OCI-LY7 (cell line): ENCODE measurements around the gene COBL. TPM values are rescaled to one million over a fixed set of nuclear protein-coding genes. Genes with fewer than 3 reads are reported as not detected.

ENCODE experiments used
- BruUV-seq: library from RNA; stranded (reverse); fragments of 400-500 nt; replicated peaks from 2 replicates; lab custom pipeline; 2021; lab: Mats Ljungman, UMichigan
- CTCF ChIA-PET: fragments of 300-600 bp; sonication (Branson Sonifier 250); formaldehyde crosslinking; loops from one replicate; lab custom pipeline; 2022; ENCODE audit warnings: antibody characterized with exemption; ENCODE audit not compliant: unreplicated experiment; lab: Charles Lee
- POLR2A ChIA-PET: fragments of 300-600 bp; sonication (Branson Sonifier 250); formaldehyde crosslinking; loops from one replicate; lab custom pipeline; 2022; ENCODE audit warnings: antibody characterized with exemption; lab: Charles Lee
- DNase-seq: peaks from one replicate; pipeline ENCODE4 v3.0.0-alpha.2; 2015; ENCODE audit warnings: low spot score
- H2AFZ ChIP-seq: fragments of 200-600 bp; sonication (generic), shearing (Covaris generic); 2 replicates; pipeline ENCODE4 v1.6.1; 2014; ENCODE audit warnings: mild to moderate bottlenecking, antibody characterized with exemption, low read length, moderate library complexity
- H3K27ac ChIP-seq: fragments of 200-600 bp; sonication (generic); 2 replicates; pipeline ENCODE4 v1.5.1; 2014; ENCODE audit warnings: mixed run types, low read depth, mild to moderate bottlenecking, moderate library complexity, low read length, inconsistent platforms; ENCODE audit not compliant: poor library complexity, severe bottlenecking
- H3K36me3 ChIP-seq: fragments of 200-600 bp; sonication (generic); 2 replicates; pipeline ENCODE4 v1.6.1; 2014; ENCODE audit warnings: mild to moderate bottlenecking, antibody characterized with exemption, low read length, moderate library complexity, mixed read lengths; ENCODE audit not compliant: insufficient read depth
- H3K4me1 ChIP-seq: fragments of 200-600 bp; sonication (generic); 2 replicates; pipeline ENCODE4 v1.5.1; 2014; ENCODE audit warnings: mild to moderate bottlenecking, low read length; ENCODE audit not compliant: insufficient read depth, poor library complexity, severe bottlenecking
- H3K4me2 ChIP-seq: fragments of 200-600 bp; sonication (generic); 2 replicates; pipeline ENCODE4 v1.6.1; 2014; ENCODE audit warnings: mild to moderate bottlenecking, low read length
- H3K4me3 ChIP-seq: fragments of 200-600 bp; sonication (generic); 2 replicates; pipeline ENCODE4 v1.5.1; 2014; ENCODE audit warnings: mild to moderate bottlenecking, low read depth, low read length; ENCODE audit not compliant: poor library complexity, severe bottlenecking
- H3K79me2 ChIP-seq: fragments of 200-600 bp; sonication (generic); 2 replicates; pipeline ENCODE4 v1.6.1; 2016; ENCODE audit warnings: low read depth, mild to moderate bottlenecking, low read length, moderate library complexity, mixed read lengths; ENCODE audit not compliant: insufficient read depth
- H3K9me2 ChIP-seq: fragments of 200-600 bp; sonication (generic); 2 replicates; pipeline ENCODE4 v1.6.1; 2016; ENCODE audit warnings: mild to moderate bottlenecking, low read length, mixed read lengths; ENCODE audit not compliant: insufficient read depth
- H3K9me3 ChIP-seq: fragments of 200-600 bp; sonication (generic); 2 replicates; pipeline ENCODE4 v1.6.1; 2014; ENCODE audit warnings: mild to moderate bottlenecking, mixed run types, low read length, mixed read lengths
- H4K20me1 ChIP-seq: fragments of 200-600 bp; sonication (generic); 2 replicates; pipeline ENCODE4 v1.6.1; 2014; ENCODE audit warnings: mild to moderate bottlenecking, antibody characterized with exemption, low read length, moderate library complexity, mixed read lengths; ENCODE audit not compliant: insufficient read depth
- EZH2phosphoT487 ChIP-seq: fragments of 200-600 bp; sonication (generic); IDR thresholded peaks from 2 replicates; pipeline ENCODE4 v1.6.1; 2018; ENCODE audit warnings: low read depth, borderline replicate concordance, mild to moderate bottlenecking, mixed run types, antibody characterized with exemption, low read length, moderate library complexity, mixed read lengths
- intact Hi-C: fragments of 100-400 bp; cut with micrococcal nuclease; formaldehyde crosslinking; loops from one replicate; pipeline ENCODE4 v1.10.0; 2022; ENCODE audit not compliant: unreplicated experiment
- total RNA-seq, 2 experiments: library from RNA; depleted of rRNA in 1 of 2; stranded (reverse); fragments of >200 nt in 1 of 2; shearing (Covaris generic) in 1 of 2; gene quantifications; 2 replicates each; pipeline ENCODE4 v1.2.3, GENCODE V29; 2014 to 2022
- TF ChIP-seq, protein P1 (sequence below): fragments of 200-600 bp; sonication (generic); conservative IDR thresholded peaks from 2 replicates; pipeline ENCODE4 v1.5.1; 2014; ENCODE audit warnings: mild to moderate bottlenecking, antibody characterized with exemption, low read length, moderate library complexity, mixed read lengths

Gene COBL
- total RNA-seq, 2 experiments from 2014 or later, result not detected

DNA sequence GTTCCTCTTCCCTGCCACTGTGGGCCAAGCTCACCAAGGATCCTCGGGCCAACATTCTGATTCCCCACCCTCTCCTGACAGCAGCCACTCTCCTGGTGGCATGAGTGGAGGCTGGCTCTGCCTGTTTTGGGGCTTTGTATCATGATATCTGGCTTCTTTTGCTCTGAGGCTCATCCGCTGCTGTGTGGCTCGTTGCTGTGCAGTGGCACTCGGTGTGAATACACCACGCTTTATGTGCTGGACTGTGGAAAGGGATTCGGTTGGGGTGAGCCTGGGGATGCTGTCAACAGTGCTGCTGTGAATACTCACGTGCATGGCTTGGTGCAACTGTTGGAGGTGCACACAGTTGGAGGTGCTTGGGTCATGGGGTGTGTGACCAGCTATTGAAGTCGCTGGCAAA, 208.5 kb downstream of the COBL start:
- H2AFZ ChIP-seq, result no peak overlapping the region
- POLR2A ChIA-PET, result interaction anchor here (0.5 kb wide), 1 partner anchor 886 kb away, joined by 3 read pairs; no protein-coding TSS in a partner anchor
- no peak overlapping the region for H3K4me2 ChIP-seq

DNA sequence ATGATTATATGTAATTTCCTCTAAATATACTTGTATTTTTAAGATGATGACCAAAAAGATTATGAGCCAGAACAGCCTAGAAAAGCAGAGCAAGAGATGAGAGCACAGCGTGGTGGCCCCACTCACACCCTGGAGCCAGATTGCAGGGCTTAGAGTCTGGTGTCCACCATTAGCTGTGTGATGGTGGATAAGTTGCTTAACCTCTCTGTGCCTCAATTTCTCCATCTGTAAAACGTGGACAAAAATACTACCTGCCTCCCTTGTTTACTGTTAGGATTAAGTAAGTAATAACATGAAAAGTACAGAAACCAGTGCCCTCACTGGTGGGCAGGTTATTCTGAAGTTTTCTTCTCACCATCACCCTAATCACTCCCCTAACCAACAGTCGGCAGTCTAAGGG, 212.3 kb downstream of the COBL start:
- Histone ChIP-seq H3K9me2 (no peaks in the 10 kb centered on the region), H3K36me3 (no peaks in the 10 kb centered on the region), H3K4me1 (no peaks in the 10 kb centered on the region), H2AFZ (no peak overlapping the region), H3K79me2 (no peaks in the 10 kb centered on the region), H3K27ac (no peak overlapping the region), H3K9me3 (no peaks in the 10 kb centered on the region), H4K20me1 (no peaks in the 10 kb centered on the region), H3K4me2 (no peak overlapping the region), H3K4me3 (no peak overlapping the region)
- intact Hi-C loops, result no loop called here
- no peak for DNase-seq
- ChIA-PET POLR2A (interaction anchor here (0.6 kb wide), 1 partner anchor 273 kb away, joined by 3 read pairs; no protein-coding TSS in a partner anchor), CTCF (no interaction called here)
- no peak for TF ChIP-seq EZH2phosphoT487
- TF ChIP-seq, protein P1, sequence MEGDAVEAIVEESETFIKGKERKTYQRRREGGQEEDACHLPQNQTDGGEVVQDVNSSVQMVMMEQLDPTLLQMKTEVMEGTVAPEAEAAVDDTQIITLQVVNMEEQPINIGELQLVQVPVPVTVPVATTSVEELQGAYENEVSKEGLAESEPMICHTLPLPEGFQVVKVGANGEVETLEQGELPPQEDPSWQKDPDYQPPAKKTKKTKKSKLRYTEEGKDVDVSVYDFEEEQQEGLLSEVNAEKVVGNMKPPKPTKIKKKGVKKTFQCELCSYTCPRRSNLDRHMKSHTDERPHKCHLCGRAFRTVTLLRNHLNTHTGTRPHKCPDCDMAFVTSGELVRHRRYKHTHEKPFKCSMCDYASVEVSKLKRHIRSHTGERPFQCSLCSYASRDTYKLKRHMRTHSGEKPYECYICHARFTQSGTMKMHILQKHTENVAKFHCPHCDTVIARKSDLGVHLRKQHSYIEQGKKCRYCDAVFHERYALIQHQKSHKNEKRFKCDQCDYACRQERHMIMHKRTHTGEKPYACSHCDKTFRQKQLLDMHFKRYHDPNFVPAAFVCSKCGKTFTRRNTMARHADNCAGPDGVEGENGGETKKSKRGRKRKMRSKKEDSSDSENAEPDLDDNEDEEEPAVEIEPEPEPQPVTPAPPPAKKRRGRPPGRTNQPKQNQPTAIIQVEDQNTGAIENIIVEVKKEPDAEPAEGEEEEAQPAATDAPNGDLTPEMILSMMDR, result no peak
- no TSS peak for BruUV-seq

More for the DNA sequence above, 208.5 kb downstream of the COBL start:
- H3K79me2 ChIP-seq, result no peaks in the 10 kb centered on the region
- TF ChIP-seq EZH2phosphoT487, result no peak
- TF ChIP-seq, protein P1, result no peak
- CTCF ChIA-PET, result no interaction called here
- H3K4me1 ChIP-seq, result no peaks in the 10 kb centered on the region
- no peak overlapping the region for H3K27ac ChIP-seq
- H3K4me3 ChIP-seq, result no peak overlapping the region
- intact Hi-C loops, result no loop called here
- H3K36me3 ChIP-seq, result no peaks in the 10 kb centered on the region
- no peaks in the 10 kb centered on the region for H3K9me3 ChIP-seq
- no peaks in the 10 kb centered on the region for H4K20me1 ChIP-seq
- no peak for DNase-seq
- H3K9me2 ChIP-seq, result no peaks in the 10 kb centered on the region
- BruUV-seq, result no TSS peak

DNA sequence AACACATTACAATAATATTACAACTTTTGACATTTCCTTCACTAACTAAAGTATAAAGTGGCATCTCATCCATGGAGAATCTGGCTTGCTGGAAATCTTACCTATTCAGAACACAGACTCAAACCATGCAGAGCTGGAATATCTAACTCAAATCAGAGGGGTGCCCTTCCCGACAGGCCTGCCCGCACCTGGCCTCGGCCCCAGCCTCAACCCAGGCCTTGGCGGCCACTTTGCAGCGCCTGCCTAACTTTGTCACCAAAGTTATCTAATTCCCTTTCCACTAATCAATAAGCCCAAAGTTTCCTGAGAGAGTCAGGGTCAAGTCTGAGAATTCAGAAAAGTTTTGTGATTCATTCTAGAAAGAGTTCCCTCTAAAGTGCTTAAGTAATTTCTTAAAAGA, 212.9 kb downstream of the COBL start:
- intact Hi-C loops, result no loop called here
- Histone ChIP-seq H4K20me1 (no peaks in the 10 kb centered on the region), H3K9me3 (no peaks in the 10 kb centered on the region), H3K79me2 (no peaks in the 10 kb centered on the region), H3K27ac (no peak overlapping the region), H3K4me1 (no peaks in the 10 kb centered on the region), H3K9me2 (no peaks in the 10 kb centered on the region), H2AFZ (no peak overlapping the region), H3K4me2 (no peak overlapping the region), H3K4me3 (no peak overlapping the region), H3K36me3 (no peaks in the 10 kb centered on the region)
- CTCF ChIA-PET, result no interaction called here
- POLR2A ChIA-PET, result interaction anchor here (0.6 kb wide), 1 partner anchor 273 kb away, joined by 3 read pairs; no protein-coding TSS in a partner anchor
- no peak for TF ChIP-seq EZH2phosphoT487
- TF ChIP-seq, protein P1, result no peak
- no TSS peak for BruUV-seq
- DNase-seq, result no peak
